Measurements from ENCODE around the gene ADCY9. TPM values are rescaled to one million over a fixed set of nuclear protein-coding genes. Genes with fewer than 3 reads are reported as not detected.

The ADCY9 gene
- total RNA-seq, 1 experiment from 2014 or later, result 7.0 TPM

GRCh38 chr16:4026854-4027253 lies 89.4 kb downstream of the ADCY9 start:
- H3K4me1 ChIP-seq (ENCODE audit: insufficient read depth, low read length, poor library complexity, severe bottlenecking), result no peaks in the 10 kb centered on the region
- H3K4me3 ChIP-seq (ENCODE audit: low read depth, low read length, poor library complexity, severe bottlenecking), result no peak overlapping the region
- H3K27me3 ChIP-seq (replicated peaks; ENCODE audit: insufficient read depth, low read depth, low read length, poor library complexity), result no peaks in the 10 kb centered on the region
- H3K9me3 ChIP-seq (ENCODE audit: low read depth, low read length, poor library complexity, severe bottlenecking), result no peaks in the 10 kb centered on the region
- no peak overlapping the region for H3K27ac ChIP-seq (ENCODE audit: low read depth, low read length, poor library complexity, severe bottlenecking)
- ChIA-PET POLR2A (ENCODE audit: low non-redundant PET) (no interaction called here), CTCF (no interaction called here)
- DNase-seq (ENCODE audit: low spot score), result no peak
- TF ChIP-seq EZH2 (IDR thresholded peaks at IDR 0.05; ENCODE audit: borderline replicate concordance, low read depth, low read length, poor library complexity, severe bottlenecking) (no peak), CTCF (conservative IDR thresholded peaks at IDR 0.05; ENCODE audit: low read depth, low read length) (no peak)
- BruUV-seq (replicated peaks), result no TSS peak
- intact Hi-C loops (cut with micrococcal nuclease; ENCODE audit: unreplicated experiment), result no loop called here
- H3K36me3 ChIP-seq (ENCODE audit: insufficient read depth, low read length, poor library complexity, severe bottlenecking), result no peaks in the 10 kb centered on the region

DNA sequence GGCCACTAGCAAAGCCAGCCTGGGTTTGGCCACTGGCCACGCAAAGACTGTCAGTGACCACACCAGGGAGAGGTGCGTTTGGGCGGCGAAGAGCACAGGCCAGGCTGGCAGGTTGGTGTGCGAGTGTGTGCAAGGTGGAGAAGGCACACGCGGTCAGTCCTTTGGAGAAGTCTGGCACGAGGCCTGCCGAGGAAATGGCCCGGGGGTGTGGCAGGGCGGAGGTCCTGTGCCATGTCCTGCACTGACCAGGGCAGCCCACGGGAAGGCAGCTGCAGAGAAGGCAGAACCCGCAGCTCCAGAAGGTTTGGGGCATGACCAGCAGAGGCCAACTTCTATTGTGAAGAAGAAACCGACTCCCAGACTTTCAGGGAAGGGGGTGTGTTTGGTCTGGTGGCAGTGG lies 90.8 kb downstream of the ADCY9 start:
- DNase-seq (ENCODE audit: low spot score), result no peak
- no peak overlapping the region for H3K27ac ChIP-seq (ENCODE audit: low read depth, low read length, poor library complexity, severe bottlenecking)
- CTCF ChIA-PET, result no interaction called here
- no peak overlapping the region for H3K4me3 ChIP-seq (ENCODE audit: low read depth, low read length, poor library complexity, severe bottlenecking)
- TF ChIP-seq CTCF (conservative IDR thresholded peaks at IDR 0.05; ENCODE audit: low read depth, low read length) (no peak), EZH2 (IDR thresholded peaks at IDR 0.05; ENCODE audit: borderline replicate concordance, low read depth, low read length, poor library complexity, severe bottlenecking) (no peak)
- H3K9me3 ChIP-seq (ENCODE audit: low read depth, low read length, poor library complexity, severe bottlenecking), result no peaks in the 10 kb centered on the region
- POLR2A ChIA-PET (ENCODE audit: low non-redundant PET), result no interaction called here
- no peaks in the 10 kb centered on the region for H3K36me3 ChIP-seq (ENCODE audit: insufficient read depth, low read length, poor library complexity, severe bottlenecking)
- intact Hi-C loops (cut with micrococcal nuclease; ENCODE audit: unreplicated experiment), result no loop called here
- no peaks in the 10 kb centered on the region for H3K4me1 ChIP-seq (ENCODE audit: insufficient read depth, low read length, poor library complexity, severe bottlenecking)
- BruUV-seq (replicated peaks), result no TSS peak
- H3K27me3 ChIP-seq (replicated peaks; ENCODE audit: insufficient read depth, low read depth, low read length, poor library complexity), result no peaks in the 10 kb centered on the region

- no peak for DNase-seq (ENCODE audit: low spot score)
- BruUV-seq (replicated peaks), result no TSS peak
- ChIA-PET CTCF (no interaction called here), POLR2A (ENCODE audit: low non-redundant PET) (no interaction called here)
- Histone ChIP-seq H3K4me1 (ENCODE audit: insufficient read depth, low read length, poor library complexity, severe bottlenecking) (no peaks in the 10 kb centered on the region), H3K4me3 (ENCODE audit: low read depth, low read length, poor library complexity, severe bottlenecking) (no peak overlapping the region), H3K27ac (ENCODE audit: low read depth, low read length, poor library complexity, severe bottlenecking) (no peak overlapping the region), H3K36me3 (ENCODE audit: insufficient read depth, low read length, poor library complexity, severe bottlenecking) (no peaks in the 10 kb centered on the region), H3K9me3 (ENCODE audit: low read depth, low read length, poor library complexity, severe bottlenecking) (no peaks in the 10 kb centered on the region), H3K27me3 (replicated peaks; ENCODE audit: insufficient read depth, low read depth, low read length, poor library complexity) (no peaks in the 10 kb centered on the region)
- intact Hi-C loops (cut with micrococcal nuclease; ENCODE audit: unreplicated experiment), result no loop called here
- TF ChIP-seq EZH2 (IDR thresholded peaks at IDR 0.05; ENCODE audit: borderline replicate concordance, low read depth, low read length, poor library complexity, severe bottlenecking) (no peak), CTCF (conservative IDR thresholded peaks at IDR 0.05; ENCODE audit: low read depth, low read length) (no peak)
Observed at GRCh38 chr16:4021916-4022315, 94.3 kb downstream of the ADCY9 start.

All from A673 (cell line).